Kidney (tissue), 14 donors: ENCODE measurements around the gene ALS2CL. TPM values are rescaled to one million over a fixed set of nuclear protein-coding genes. Genes with fewer than 3 reads are reported as not detected.

Source experiments
- DNase-seq, 5 donors: peaks; one replicate each; pipeline ENCODE4 v3.0.0-alpha.2; 2013 to 2020
- FAIRE-seq: peaks from 2 replicates; lab custom pipeline; 2012; peaks lifted over from hg19 to GRCh38; lab: Jason Lieb, UNC
- H3K27ac ChIP-seq, 2 donors: one replicate each; pipeline ENCODE4 v1.7.0; 2013; ENCODE audit warnings: low read depth in 2 of 2, low read length in 2 of 2, inconsistent platforms in 1 of 2
- H3K27me3 ChIP-seq: one replicate; pipeline ENCODE4 v1.7.1; 2013; ENCODE audit warnings: low read length, inconsistent platforms; ENCODE audit not compliant: control insufficient read depth, insufficient read depth
- H3K36me3 ChIP-seq, 3 donors: one replicate each; pipeline versions ENCODE4 v1.7.0 to v1.7.1; 2013; ENCODE audit warnings: low read length in 3 of 3, control low read depth in 1 of 3, inconsistent platforms in 1 of 3; ENCODE audit not compliant: insufficient read depth in 3 of 3, control insufficient read depth in 2 of 3
- H3K4me1 ChIP-seq, 3 donors: one replicate each; pipeline versions ENCODE4 v1.7.0 to v1.7.1; 2013; ENCODE audit warnings: low read length in 3 of 3, inconsistent platforms in 1 of 3, low read depth in 1 of 3; ENCODE audit not compliant: control insufficient read depth in 2 of 3, insufficient read depth in 2 of 3
- H3K4me3 ChIP-seq, 3 donors: one replicate each; pipeline versions ENCODE4 v1.7.0 to v1.8.1; 2013; ENCODE audit warnings: low read length in 3 of 3, control low read depth in 1 of 3, inconsistent platforms in 1 of 3
- H3K9ac ChIP-seq, 3 donors: one replicate each; pipeline versions ENCODE4 v1.7.0 to v1.7.1; 2013; ENCODE audit warnings: low read length in 3 of 3, control low read depth in 1 of 3, inconsistent platforms in 1 of 3
- H3K9me3 ChIP-seq, 3 donors: one replicate each; pipeline versions ENCODE4 v1.7.0 to v1.7.1; 2013; ENCODE audit warnings: low read length in 3 of 3, control low read depth in 1 of 3, inconsistent platforms in 1 of 3; ENCODE audit not compliant: control insufficient read depth in 2 of 3, insufficient read depth in 1 of 3
- intact Hi-C: fragments of 100-400 bp; cut with DNase I; formaldehyde crosslinking; loops from one replicate; pipeline ENCODE4 v1.11.1; 2022
- polyA plus RNA-seq: library from polyadenylated mRNA; stranded (reverse); fragments of 350-450 nt; fragmentation: Illumina TruSeq; extraction: RNeasy Lipid Tissue Mini Kit (QIAGEN cat#74804); gene quantifications from one replicate; pipeline ENCODE4 v1.2.3, GENCODE V29; 2014; ENCODE audit warnings: low read depth, low replicate concordance; ENCODE audit not compliant: insufficient read depth
- total RNA-seq: library from RNA; stranded (reverse); fragmentation: NEBNext Ultra II Directional; extraction: Animal tissue kit (Norgen Biotek cat#: 25700); gene quantifications from one replicate; pipeline ENCODE4 v1.2.1, GENCODE V29; 2021
- TF ChIP-seq, protein P1 (sequence below): IDR thresholded peaks from 3 replicates; pipeline ENCODE4 v1.5.1; 2012; ENCODE audit warnings: mild to moderate bottlenecking, moderate library complexity, borderline replicate concordance; ENCODE audit not compliant: insufficient read depth; ENCODE audit errors: extremely low read depth
- donor health status: control.
- donor health status: control.
- donor health status: control.
- donor health status: control.
- donor health status: control.
- donor health status: DM: yes; HTN: yes; CAD: no.
- donor health status: Normal renal cell carcinoma (clear cell type).

Gene ALS2CL
- total and polyA plus RNA-seq, 2 donors from 2014 or later: 43.0 to 78.9 TPM

DNA sequence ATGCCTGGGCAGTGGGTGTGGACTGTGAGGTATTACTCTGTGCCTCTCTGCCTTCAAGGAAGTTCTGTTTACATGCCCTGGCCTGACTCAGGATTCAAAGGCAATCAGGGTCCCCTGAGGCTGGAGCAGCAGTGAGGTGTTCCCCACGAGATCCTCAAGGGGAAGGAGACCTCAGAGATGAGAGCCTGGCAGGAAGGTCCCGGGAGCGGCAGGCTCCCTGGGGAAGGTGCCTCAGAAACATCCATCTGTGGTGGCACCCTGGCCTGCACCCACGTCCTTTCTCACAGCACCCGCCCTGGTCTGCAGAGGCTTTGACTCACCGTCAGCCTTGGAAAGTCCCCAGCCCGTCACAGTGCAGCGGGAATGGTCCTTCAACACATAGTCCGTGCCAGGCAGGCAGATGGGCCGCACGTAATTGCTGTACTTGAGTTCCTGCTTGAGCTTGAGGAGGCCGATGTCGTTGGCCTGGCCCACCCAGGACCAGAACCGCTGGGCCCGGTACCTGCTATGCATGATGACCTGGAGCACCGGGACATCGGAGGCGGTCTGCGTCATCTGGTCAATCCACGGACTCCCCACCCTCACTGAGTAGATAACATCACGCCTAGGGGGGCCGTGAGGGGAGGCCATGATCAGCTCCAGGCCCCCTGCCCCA, 20.5 kb upstream of the ALS2CL start:
- DNase-seq (peak in 1 of 5 donors; percentile 74), FAIRE-seq (no peak)
- intact Hi-C loops: no loop called here
- Histone ChIP-seq H3K4me3 (no peak overlapping the region), H3K9me3 (no peaks in the 10 kb centered on the region), H3K9ac (no peak overlapping the region), H3K27me3 (no peaks in the 10 kb centered on the region), H3K27ac (no peak overlapping the region), H3K4me1 (no peaks in the 10 kb centered on the region), H3K36me3 (no peaks in the 10 kb centered on the region)
- TF ChIP-seq, protein P1, sequence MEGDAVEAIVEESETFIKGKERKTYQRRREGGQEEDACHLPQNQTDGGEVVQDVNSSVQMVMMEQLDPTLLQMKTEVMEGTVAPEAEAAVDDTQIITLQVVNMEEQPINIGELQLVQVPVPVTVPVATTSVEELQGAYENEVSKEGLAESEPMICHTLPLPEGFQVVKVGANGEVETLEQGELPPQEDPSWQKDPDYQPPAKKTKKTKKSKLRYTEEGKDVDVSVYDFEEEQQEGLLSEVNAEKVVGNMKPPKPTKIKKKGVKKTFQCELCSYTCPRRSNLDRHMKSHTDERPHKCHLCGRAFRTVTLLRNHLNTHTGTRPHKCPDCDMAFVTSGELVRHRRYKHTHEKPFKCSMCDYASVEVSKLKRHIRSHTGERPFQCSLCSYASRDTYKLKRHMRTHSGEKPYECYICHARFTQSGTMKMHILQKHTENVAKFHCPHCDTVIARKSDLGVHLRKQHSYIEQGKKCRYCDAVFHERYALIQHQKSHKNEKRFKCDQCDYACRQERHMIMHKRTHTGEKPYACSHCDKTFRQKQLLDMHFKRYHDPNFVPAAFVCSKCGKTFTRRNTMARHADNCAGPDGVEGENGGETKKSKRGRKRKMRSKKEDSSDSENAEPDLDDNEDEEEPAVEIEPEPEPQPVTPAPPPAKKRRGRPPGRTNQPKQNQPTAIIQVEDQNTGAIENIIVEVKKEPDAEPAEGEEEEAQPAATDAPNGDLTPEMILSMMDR: no peak

DNA sequence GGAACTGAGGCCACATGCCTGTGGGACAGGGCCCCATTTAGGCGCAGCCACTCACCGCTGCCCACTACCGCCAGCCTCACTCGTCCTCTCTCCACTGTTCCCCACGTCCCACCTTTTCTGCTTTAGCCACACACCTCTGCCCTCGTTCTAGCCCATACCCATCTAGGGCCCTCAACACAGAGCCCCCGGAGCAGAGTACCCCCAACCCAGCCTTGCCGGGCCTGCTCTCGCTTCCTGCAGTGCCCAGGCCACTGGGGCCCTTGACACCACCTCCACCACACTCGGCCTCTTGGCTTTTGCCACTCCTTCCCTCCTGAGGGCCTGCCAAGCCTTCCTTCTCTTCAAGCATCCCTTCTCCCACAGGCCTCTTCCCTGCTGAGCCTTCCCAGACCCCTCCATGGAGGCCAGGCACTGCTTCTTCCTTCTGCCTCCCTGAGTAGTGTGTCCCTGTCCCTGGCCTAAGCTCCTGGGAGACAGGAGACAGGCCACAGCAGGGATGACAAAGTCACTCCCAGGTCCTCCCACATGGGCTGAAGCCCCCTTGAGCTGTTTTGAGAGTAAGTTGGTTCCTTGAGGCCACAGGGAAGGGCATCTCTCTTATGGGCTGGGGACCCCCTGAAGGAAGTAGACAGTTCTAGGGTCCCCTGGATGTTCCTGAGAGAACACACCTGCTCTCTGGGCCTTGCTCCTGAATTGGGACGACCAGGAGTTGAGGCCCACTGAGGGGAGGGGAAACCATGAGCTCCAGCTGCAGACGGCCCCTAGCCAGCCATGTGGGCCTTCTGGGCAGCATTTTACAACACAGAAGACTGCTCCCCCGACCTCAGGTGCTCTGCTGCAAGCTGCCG, 19.8 kb upstream of the ALS2CL start:
- Histone ChIP-seq H3K27me3 (no peaks in the 10 kb centered on the region), H3K36me3 (no peaks in the 10 kb centered on the region), H3K4me1 (no peaks in the 10 kb centered on the region), H3K27ac (no peak overlapping the region), H3K9ac (no peak overlapping the region), H3K9me3 (no peaks in the 10 kb centered on the region), H3K4me3 (no peak overlapping the region)
- FAIRE-seq (no peak), DNase-seq (no peak)
- intact Hi-C loops: no loop called here
- TF ChIP-seq, protein P1: no peak

- H3K27ac ChIP-seq: no peak overlapping the region
- TF ChIP-seq, protein P1: no peak
- FAIRE-seq: no peak
- DNase-seq: peak in 1 of 5 donors; percentile 27
- no peaks in the 10 kb centered on the region for H3K27me3 ChIP-seq
- intact Hi-C loops: no loop called here
- no peaks in the 10 kb centered on the region for H3K36me3 ChIP-seq
- H3K4me3 ChIP-seq: no peak overlapping the region
- no peak overlapping the region for H3K9ac ChIP-seq
- no peaks in the 10 kb centered on the region for H3K4me1 ChIP-seq
- no peaks in the 10 kb centered on the region for H3K9me3 ChIP-seq
These were observed 18.9 kb upstream of the ALS2CL start for GRCh38 chr3:46712191-46713049.
